Effector memory CD8-positive, alpha-beta T cell (primary cell): ENCODE data around the gene ST6GALNAC3.
"Not testable (repeated sequence)": the region's sequence is repeated elsewhere in the genome, so short reads cannot be mapped to it uniquely, and the experiment has no call there.

ENCODE experiments used
- ATAC-seq: fragments of 150-1000 bp; cut with Tn5 transposase; replicated peaks from 2 replicates; pipeline ENCODE4 v1.10.0; 2021; ENCODE audit warnings: mild to moderate bottlenecking, moderate library complexity
- DNase-seq, 3 experiments: peaks; one replicate each; pipeline ENCODE4 v3.0.0; 2021
- H3K27ac Mint-ChIP-seq, 2 donors: one replicate each; pipeline ENCODE4 v1.8.0; 2022; ENCODE audit warnings: mild to moderate bottlenecking in 2 of 2, mixed read lengths in 2 of 2, moderate library complexity in 2 of 2
- H3K27me3 Mint-ChIP-seq, 2 donors: one replicate each; pipeline ENCODE4 v1.8.0; 2022; ENCODE audit warnings: mixed read lengths in 2 of 2
- H3K36me3 Mint-ChIP-seq: one replicate; pipeline ENCODE4 v1.8.0; 2022; ENCODE audit warnings: mild to moderate bottlenecking, moderate library complexity, mixed read lengths; ENCODE audit not compliant: insufficient read depth
- H3K4me1 Mint-ChIP-seq, 2 donors: one replicate each; pipeline ENCODE4 v1.8.0; 2022; ENCODE audit warnings: low read depth in 2 of 2, mixed read lengths in 2 of 2
- H3K4me3 Mint-ChIP-seq, 2 donors: one replicate each; pipeline ENCODE4 v1.8.0; 2022; ENCODE audit warnings: mild to moderate bottlenecking in 2 of 2, mixed read lengths in 2 of 2, moderate library complexity in 2 of 2
- H3K9me3 Mint-ChIP-seq, 2 donors: one replicate each; pipeline ENCODE4 v1.8.0; 2022; ENCODE audit warnings: mixed read lengths in 2 of 2
- total RNA-seq, 9 experiments: gene quantifications; one replicate each; lab custom pipeline; 2026; lab: John Stamatoyannopoulos, UW

ST6GALNAC3 gene
- total RNA-seq = 0 to 1.3 (median 0.13) reads per million in 9 experiments

DNA sequence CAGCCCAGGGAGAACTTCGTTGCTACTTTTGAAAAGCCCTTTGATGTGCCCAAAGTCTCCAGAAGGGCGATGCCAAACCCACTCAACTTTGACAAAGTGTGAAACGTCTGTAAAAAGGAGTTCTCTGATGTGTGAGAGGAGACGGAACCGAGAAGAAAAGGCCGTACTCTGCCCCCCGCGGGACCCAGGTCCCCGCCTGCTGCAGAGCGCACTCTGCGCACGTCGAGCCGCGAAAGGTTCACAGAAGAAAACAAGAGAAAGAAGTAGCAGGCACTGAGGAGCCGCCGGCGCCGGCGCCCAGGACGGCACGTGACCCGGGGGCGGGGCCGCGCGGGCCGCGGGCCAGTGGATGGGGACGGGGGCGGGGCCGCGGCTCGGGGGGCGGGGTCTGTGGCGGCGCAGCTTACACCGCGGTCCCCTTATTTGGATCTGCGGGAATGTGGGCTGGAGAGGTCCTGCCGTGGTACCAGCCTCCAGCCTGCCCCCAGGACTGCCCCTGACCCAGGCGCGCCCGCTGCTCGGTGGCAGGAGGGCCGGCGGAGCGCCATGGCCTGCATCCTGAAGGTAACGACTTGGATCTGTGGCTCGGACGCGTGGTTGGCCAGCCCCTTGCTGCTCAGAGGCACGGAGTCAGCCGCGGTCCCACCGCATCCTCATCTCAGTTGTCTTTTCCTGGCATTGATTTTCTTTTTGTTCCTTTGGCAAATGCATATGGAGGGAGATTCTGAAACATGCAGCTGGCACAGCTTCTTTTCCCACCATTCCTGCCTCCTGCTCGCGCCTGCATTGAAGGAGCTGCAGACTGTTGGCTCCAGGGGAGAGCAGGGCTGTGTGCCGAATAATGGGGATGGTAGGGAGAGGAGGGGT lies at the start of gene ST6GALNAC3:
Gene ST6GALNAC3 (plus strand): TSS at position 426 of the 867 bp plus-strand sequence.
- Mint-ChIP-seq H3K9me3 (no peaks in the 10 kb centered on the region), H3K4me3 (peak within 1 kb of the TSS; percentile 79 to 82), H3K27ac (peak within 1 kb of the TSS in 1 of 2 donors; percentile 61), H3K4me1 (peaks cover 7 to 14% of the 10 kb centered on the region in 2 donors), H3K36me3 (no peaks in the 10 kb centered on the region), H3K27me3 (peaks cover 14 to 44% of the 10 kb centered on the region in 2 donors)
- DNase-seq (peak; percentile 21 to 47 (median 26)), ATAC-seq (peak; percentile 91)

DNA sequence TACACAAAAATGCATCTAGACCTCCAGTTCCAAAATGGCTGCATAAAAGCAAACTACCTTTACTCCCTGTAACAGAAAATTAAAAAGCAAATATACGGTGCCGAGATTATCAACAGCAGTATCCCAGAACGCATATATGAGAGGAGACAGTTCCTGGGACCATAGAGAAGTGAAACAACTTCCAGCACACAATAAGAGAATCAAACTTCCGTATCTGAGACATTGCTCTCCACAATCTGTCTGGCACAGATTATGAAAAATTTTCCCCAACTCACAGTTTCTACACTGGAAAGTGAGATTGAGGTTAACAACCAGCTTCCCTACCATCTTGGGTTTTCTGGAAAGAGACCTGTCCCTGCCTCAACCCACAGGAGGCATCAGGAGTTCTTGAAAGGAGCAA lies 47.2 kb upstream of the ST6GALNAC3 start:
- H3K27ac Mint-ChIP-seq = no peak overlapping the region
- H3K27me3 Mint-ChIP-seq = peaks cover 0 to 10% of the 10 kb centered on the region in 2 donors
- H3K4me3 Mint-ChIP-seq = no peak overlapping the region
- no peaks in the 10 kb centered on the region for H3K36me3 Mint-ChIP-seq
- H3K4me1 Mint-ChIP-seq = no peaks in the 10 kb centered on the region
- DNase-seq = no peak
- ATAC-seq = no peak
- H3K9me3 Mint-ChIP-seq = no peaks in the 10 kb centered on the region

DNA sequence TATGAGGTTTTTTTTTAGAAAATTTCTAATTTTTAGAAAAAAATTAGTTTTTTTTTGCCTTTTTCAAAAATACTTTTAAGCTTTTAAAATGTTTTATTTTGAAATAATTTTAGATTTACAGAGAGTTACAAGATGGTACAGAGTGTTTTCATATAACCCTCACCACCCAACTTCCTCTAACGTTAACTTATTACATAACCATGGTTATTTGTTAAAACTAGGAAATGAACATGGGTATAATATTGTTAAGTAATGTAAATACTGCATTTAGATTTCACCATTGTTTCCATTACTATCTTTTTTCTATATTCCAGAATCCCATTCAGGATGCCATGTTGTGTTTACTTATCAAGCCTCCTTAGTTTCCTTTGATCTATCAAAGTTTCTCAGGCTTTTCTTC lies 45.2 kb upstream of the ST6GALNAC3 start:
- Mint-ChIP-seq H3K4me1 (no peaks in the 10 kb centered on the region), H3K27ac (no peak overlapping the region), H3K36me3 (no peaks in the 10 kb centered on the region), H3K27me3 (peaks cover 0 to 10% of the 10 kb centered on the region in 2 donors), H3K9me3 (no peaks in the 10 kb centered on the region), H3K4me3 (no peak overlapping the region)
- ATAC-seq (no peak), DNase-seq (no peak)

DNA sequence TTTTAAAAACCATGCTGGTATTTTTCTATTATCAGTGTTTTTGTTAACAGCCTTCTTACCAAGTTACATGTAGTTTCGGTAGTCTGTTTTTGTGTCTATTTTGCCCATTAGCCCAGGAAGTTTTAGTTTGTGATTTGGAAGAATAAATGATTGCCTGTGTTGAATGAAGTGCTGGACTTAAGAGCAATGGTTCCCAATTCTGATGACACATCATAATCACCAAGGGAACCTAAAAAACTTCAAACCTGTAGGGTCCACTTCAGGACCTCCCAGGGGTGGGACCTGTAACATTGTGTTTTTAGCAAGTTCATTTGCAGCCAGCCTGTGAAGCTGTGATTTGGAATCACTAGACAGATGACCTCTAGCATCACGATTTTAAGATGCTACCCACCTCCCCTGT lies 43.0 kb upstream of the ST6GALNAC3 start:
- DNase-seq = no peak
- Mint-ChIP-seq H3K4me1 (no peaks in the 10 kb centered on the region), H3K36me3 (no peaks in the 10 kb centered on the region), H3K27me3 (peaks cover 0 to 10% of the 10 kb centered on the region in 2 donors), H3K9me3 (no peaks in the 10 kb centered on the region), H3K27ac (no peak overlapping the region), H3K4me3 (no peak overlapping the region)
- no peak for ATAC-seq

DNA sequence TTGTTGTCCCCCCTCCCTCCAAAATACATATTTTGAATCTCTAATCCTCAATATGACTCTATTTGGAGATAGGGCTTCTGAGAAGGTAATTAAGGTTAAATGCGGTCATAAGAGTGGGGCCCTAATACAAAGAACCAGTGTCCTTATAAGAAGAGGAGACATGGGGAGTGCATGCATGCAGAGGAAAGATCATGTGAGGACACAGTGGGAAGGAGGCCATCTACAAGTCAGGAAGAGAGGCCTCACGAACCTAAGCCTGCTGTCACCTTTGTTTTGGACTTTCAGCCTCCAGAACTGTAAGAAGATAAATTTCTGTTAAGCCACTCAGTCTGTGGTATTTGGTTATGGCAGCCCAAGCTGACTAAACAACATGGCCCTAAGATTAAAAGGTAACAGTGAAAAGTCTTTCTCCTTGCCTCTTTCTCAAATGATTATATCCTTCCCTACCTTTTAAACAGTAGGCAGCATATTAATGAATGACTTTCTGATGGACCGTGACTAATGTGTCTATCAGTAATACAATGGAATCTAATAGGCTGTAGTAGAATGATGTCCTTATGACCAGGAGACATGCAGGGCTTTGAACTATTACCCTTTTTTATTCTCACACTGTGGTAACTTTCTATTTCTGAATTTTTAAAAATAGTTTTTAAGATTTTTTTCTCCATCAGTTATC lies 40.6 kb upstream of the ST6GALNAC3 start:
- Mint-ChIP-seq H3K27me3 (peaks cover 0 to under 1% of the 10 kb centered on the region in 2 donors), H3K36me3 (no peaks in the 10 kb centered on the region), H3K27ac (no peak overlapping the region), H3K4me3 (no peak overlapping the region), H3K4me1 (no peaks in the 10 kb centered on the region), H3K9me3 (no peaks in the 10 kb centered on the region)
- DNase-seq = no peak
- no peak for ATAC-seq

DNA sequence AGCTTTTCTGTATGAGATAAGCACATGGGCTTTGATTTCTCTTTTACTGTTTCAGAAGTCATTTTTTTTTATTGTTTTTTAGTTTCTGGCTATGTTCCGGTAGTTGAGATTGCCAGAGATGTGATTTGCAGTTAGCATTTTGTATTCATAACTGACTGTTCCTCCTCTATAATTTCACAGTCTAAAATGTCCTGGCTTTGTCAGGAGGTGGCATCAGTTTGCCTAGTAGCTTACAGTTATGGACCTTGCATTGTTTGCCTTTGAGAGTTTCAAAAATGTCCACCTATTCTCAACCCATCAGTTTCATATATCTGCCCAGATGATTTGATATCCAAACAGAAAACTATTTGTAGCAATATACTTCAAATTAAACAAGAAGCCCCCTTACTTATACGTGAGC lies 39.5 kb upstream of the ST6GALNAC3 start:
- no peak overlapping the region for H3K27ac Mint-ChIP-seq
- DNase-seq = no peak
- H3K27me3 Mint-ChIP-seq = peaks cover 0 to 7% of the 10 kb centered on the region in 2 donors
- ATAC-seq = no peak
- H3K4me1 Mint-ChIP-seq = no peaks in the 10 kb centered on the region
- H3K36me3 Mint-ChIP-seq = no peaks in the 10 kb centered on the region
- H3K4me3 Mint-ChIP-seq = no peak overlapping the region
- H3K9me3 Mint-ChIP-seq = no peaks in the 10 kb centered on the region

DNA sequence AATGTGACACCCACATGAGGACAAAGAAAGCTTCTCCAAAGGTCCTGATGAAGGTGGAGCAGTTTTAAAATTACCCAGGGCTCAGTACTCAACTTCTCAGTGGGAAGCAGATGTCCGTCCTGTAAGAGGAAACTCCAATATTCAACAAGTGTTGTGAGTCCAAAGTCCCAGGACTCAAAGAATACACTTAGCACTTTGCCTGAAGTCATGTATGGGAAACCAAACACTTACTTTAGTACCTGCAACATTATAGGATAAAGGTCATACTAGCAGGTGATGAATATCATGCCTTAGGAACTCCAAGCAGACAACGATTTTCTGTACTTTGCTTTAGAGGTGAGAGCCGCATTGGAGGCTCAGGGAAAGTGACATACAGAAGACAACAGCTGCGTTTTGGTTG lies 37.2 kb upstream of the ST6GALNAC3 start:
- Mint-ChIP-seq H3K27me3 (peaks cover 9 to 21% of the 10 kb centered on the region in 2 donors), H3K27ac (no peak overlapping the region)
- ATAC-seq = no peak

DNA sequence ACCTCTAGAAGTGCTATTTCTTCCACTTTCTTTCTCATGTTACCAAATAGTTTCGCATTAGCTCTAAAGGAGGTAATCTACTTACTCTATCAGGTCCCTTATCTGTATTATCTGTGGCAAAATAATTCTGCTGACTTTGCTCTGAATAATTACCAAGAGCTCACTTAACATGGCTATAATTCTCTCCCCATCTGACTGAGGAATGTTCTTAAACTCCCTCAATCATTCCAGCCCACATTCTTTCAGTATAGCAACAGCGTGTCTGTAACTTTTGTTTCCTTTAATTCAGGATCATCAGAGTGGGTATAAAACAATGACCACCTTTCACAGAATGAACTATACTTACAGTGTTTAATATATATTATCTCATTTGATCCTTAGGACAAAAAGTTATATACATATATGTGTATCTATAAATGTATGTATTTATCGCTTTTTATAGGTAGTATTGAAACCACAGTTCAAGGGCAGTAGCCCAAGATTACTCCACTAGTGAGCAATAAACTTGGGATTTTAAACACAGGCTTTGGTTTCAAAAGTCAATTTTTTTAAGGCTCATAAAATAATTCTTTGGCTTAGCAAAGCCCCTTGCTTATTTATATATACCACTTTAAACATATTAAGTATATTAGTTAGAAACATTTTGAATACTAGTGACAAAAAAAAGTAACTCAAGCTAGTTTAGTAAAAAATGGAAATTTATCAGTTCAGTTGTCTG lies 36.1 kb upstream of the ST6GALNAC3 start:
- Mint-ChIP-seq H3K36me3 (no peaks in the 10 kb centered on the region), H3K27ac (no peak overlapping the region), H3K9me3 (no peaks in the 10 kb centered on the region), H3K4me1 (no peaks in the 10 kb centered on the region), H3K4me3 (no peak overlapping the region), H3K27me3 (peaks cover 9 to 21% of the 10 kb centered on the region in 2 donors)
- DNase-seq (no peak), ATAC-seq (no peak)

More for the DNA sequence above, 37.2 kb upstream of the ST6GALNAC3 start:
- Mint-ChIP-seq H3K4me3 (no peak overlapping the region), H3K4me1 (no peaks in the 10 kb centered on the region), H3K36me3 (no peaks in the 10 kb centered on the region), H3K9me3 (no peaks in the 10 kb centered on the region)
- no peak for DNase-seq

DNA sequence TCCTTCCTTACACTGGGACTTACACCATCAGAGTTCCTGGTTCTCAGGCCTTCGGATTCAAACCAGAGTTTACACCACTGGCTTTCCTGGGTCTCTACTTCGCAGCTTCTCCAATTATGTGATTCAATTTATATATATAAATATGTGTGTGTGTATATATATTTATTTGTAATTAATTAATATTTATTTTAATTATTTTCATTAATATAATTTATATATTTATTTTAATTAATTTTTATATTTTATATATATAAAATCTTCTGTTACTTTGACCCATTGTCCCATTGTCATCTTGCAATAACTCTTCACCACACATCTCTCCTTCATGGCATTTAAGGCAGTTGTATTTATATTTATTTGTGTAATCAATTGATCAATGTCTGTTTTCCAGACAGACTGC lies 28.4 kb upstream of the ST6GALNAC3 start:
- Mint-ChIP-seq H3K4me3 (no peak overlapping the region), H3K27ac (no peak overlapping the region), H3K9me3 (no peaks in the 10 kb centered on the region), H3K27me3 (peaks cover 8% of the 10 kb centered on the region in 2 donors), H3K36me3 (no peaks in the 10 kb centered on the region), H3K4me1 (no peaks in the 10 kb centered on the region)
- no peak for DNase-seq
- no peak for ATAC-seq

DNA sequence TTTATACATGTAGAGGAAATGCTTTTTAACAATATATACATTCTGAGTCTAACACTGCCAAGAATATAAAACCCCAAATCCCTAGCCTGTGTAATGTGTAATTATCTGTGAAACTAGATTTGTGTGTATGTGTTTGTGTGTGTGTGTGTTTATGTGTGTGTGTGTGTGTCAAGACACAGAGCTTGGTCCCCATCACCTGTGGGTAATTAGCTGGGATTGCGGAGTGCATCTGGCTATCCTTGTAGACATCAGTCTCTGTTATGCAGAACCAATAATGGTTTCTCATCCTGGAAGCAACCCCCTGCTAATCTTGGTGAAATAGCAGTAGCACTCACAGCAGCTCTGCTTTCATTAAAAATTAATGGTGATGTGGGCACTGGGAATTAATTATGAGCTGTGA lies 26.3 kb upstream of the ST6GALNAC3 start:
- Mint-ChIP-seq H3K27me3 (peaks cover 0 to 4% of the 10 kb centered on the region in 2 donors), H3K27ac (no peak overlapping the region), H3K9me3 (no peaks in the 10 kb centered on the region), H3K36me3 (no peaks in the 10 kb centered on the region), H3K4me3 (no peak overlapping the region), H3K4me1 (no peaks in the 10 kb centered on the region)
- ATAC-seq (no peak), DNase-seq (no peak)

DNA sequence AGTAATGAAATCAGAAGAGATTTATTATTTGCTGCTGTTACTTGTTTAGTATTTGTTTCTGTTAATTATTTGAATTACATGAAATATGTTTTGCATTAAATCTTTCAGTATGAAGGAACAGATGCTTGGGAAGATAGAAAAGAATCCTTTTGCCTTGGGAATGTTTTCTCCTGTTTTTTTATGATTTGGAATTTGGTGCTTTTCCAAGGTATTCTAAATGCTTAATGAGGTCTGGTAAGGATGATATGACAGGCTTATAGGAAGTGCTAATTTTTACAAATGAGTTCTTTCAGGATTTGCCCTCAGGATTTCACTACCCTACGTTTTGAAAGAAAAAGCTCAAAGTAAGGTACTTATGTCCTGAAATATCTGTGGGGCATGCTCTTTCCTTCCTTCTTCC lies 25.6 kb upstream of the ST6GALNAC3 start:
- ATAC-seq (no peak), DNase-seq (no peak)
- peaks cover 0 to 11% of the 10 kb centered on the region in 2 donors for H3K27me3 Mint-ChIP-seq
- no peak overlapping the region for H3K4me3 Mint-ChIP-seq
- H3K4me1 Mint-ChIP-seq = no peaks in the 10 kb centered on the region
- H3K9me3 Mint-ChIP-seq = no peaks in the 10 kb centered on the region
- no peaks in the 10 kb centered on the region for H3K36me3 Mint-ChIP-seq
- H3K27ac Mint-ChIP-seq = no peak overlapping the region

DNA sequence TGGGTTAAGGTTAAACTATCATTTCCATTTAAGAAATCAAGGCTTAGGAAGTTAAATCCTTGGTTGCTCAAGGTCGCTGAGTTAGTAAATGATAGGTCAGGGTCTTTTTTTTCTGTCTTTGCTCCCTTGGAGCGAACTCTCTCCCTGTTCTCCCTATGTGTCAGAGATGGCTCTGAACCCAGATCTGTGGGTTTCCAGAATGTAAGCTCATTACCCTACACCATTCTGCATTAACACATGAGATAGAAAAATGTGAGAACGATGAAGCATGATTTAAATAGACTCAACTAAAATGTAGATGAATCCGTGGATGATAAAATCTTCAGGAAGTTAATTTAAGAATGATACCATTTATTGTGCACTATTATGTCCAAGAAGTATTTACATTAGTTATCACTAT lies 25.0 kb upstream of the ST6GALNAC3 start:
- H3K27me3 Mint-ChIP-seq = peaks cover 0 to 16% of the 10 kb centered on the region in 2 donors
- H3K27ac Mint-ChIP-seq = no peak overlapping the region
- no peaks in the 10 kb centered on the region for H3K4me1 Mint-ChIP-seq
- no peak for DNase-seq
- H3K36me3 Mint-ChIP-seq = no peaks in the 10 kb centered on the region
- H3K4me3 Mint-ChIP-seq = no peak overlapping the region
- H3K9me3 Mint-ChIP-seq = no peaks in the 10 kb centered on the region
- ATAC-seq = no peak

DNA sequence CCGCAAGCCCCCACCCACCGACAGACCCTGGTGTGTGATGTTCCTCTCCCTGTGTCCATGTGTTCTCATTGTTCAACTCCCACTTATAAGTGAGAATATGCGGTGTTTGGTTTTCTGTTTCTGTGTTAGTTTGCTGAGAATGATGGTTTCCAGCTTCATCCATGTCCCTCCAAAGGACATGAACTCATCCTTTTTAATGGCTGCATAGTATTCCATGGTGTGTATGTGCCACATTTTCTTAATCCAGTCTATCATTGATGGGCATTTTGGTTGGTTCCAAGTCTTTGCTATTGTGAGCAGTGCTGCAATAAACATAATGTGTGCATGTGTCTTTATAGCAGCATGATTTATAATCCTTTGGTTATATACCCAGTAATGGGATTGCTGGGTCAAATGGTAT lies 24.5 kb upstream of the ST6GALNAC3 start:
- H3K4me1 Mint-ChIP-seq, H3K36me3 Mint-ChIP-seq, H3K27ac Mint-ChIP-seq, ATAC-seq, H3K9me3 Mint-ChIP-seq, DNase-seq, H3K4me3 Mint-ChIP-seq: not testable (repeated sequence)
- H3K27me3 Mint-ChIP-seq = peaks cover 0 to 17% of the 10 kb centered on the region in 2 donors
